ENCODE results near the gene PAPPA2. TPM values are rescaled to one million over a fixed set of nuclear protein-coding genes. Genes with fewer than 3 reads are reported as not detected.
"Not testable (repeated sequence)": the region's sequence is repeated elsewhere in the genome, so short reads cannot be mapped to it uniquely, and the experiment has no call there.

PAPPA2 gene
- 1 to 10 TPM in 2 of 4 donors, under 1 TPM in 1, not detected in 1; 0.55 to 3.3 (median 2.2) TPM for total RNA-seq

- no peak within 1 kb of the TSS for H3K27ac ChIP-seq
- WGBS, 2 donors (ENCODE audit: low coverage in 1 of 2), result 83% methylated on average over 3 to 6 of the region's 6 CpGs
- intact Hi-C loops (cut with DNase I; ENCODE audit: low total_unique reads), result no loop called here
- no peak for TF ChIP-seq POLR2A (IDR thresholded peaks at IDR 0.05)
- TF ChIP-seq POLR2AphosphoS5 (IDR thresholded peaks at IDR 0.05), result no peak
- TF ChIP-seq, protein P1, sequence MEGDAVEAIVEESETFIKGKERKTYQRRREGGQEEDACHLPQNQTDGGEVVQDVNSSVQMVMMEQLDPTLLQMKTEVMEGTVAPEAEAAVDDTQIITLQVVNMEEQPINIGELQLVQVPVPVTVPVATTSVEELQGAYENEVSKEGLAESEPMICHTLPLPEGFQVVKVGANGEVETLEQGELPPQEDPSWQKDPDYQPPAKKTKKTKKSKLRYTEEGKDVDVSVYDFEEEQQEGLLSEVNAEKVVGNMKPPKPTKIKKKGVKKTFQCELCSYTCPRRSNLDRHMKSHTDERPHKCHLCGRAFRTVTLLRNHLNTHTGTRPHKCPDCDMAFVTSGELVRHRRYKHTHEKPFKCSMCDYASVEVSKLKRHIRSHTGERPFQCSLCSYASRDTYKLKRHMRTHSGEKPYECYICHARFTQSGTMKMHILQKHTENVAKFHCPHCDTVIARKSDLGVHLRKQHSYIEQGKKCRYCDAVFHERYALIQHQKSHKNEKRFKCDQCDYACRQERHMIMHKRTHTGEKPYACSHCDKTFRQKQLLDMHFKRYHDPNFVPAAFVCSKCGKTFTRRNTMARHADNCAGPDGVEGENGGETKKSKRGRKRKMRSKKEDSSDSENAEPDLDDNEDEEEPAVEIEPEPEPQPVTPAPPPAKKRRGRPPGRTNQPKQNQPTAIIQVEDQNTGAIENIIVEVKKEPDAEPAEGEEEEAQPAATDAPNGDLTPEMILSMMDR (IDR thresholded peaks at IDR 0.05), result no peak
- no peak for TF ChIP-seq EP300 (IDR thresholded peaks at IDR 0.05; ENCODE audit: low read depth)
- H3K27me3 ChIP-seq, result no peaks in the 10 kb centered on the region
- no peaks in the 10 kb centered on the region for H3K9me3 ChIP-seq
- no peak within 1 kb of the TSS for H3K4me3 ChIP-seq
- in situ Hi-C loops (cut with MboI; ENCODE audit: low pct_ligation_motif_present in 1 of 4, low pct_unique_long_range_greater_than_20kb in 1 of 4, low sequenced_read_pairs in 3 of 4), result no loop called here
- no peak for DNase-seq
- no peaks in the 10 kb centered on the region for H3K36me3 ChIP-seq
- H3K4me1 ChIP-seq, result no peaks in the 10 kb centered on the region
Observed at GRCh38 chr1:176462674-176463378, at the start of gene PAPPA2. TSS of gene PAPPA2 (plus strand) at chr1:176463175. CDS start at chr1:176556323, 93,148 bp downstream.

GRCh38 chr1:176416777-176417176, 46.2 kb upstream of the PAPPA2 start:
- intact Hi-C loops (cut with DNase I; ENCODE audit: low total_unique reads), result no loop called here
- Histone ChIP-seq H3K27ac (no peak overlapping the region), H3K27me3 (no peaks in the 10 kb centered on the region), H3K4me3 (no peak overlapping the region), H3K4me1 (no peaks in the 10 kb centered on the region), H3K9me3 (no peaks in the 10 kb centered on the region), H3K36me3 (no peaks in the 10 kb centered on the region)
- WGBS, 2 donors (ENCODE audit: low coverage in 1 of 2), result 54% methylated on average over 6 of the region's 6 CpGs; no CpG with 5 or more reads in 1 of the 2 donors
- no peak for DNase-seq
- TF ChIP-seq, protein P1 (IDR thresholded peaks at IDR 0.05), result no peak
- TF ChIP-seq POLR2A (IDR thresholded peaks at IDR 0.05) (no peak), EP300 (IDR thresholded peaks at IDR 0.05; ENCODE audit: low read depth) (no peak), POLR2AphosphoS5 (IDR thresholded peaks at IDR 0.05) (no peak)
- in situ Hi-C loops (cut with MboI; ENCODE audit: low pct_ligation_motif_present in 1 of 4, low pct_unique_long_range_greater_than_20kb in 1 of 4, low sequenced_read_pairs in 3 of 4), result no loop called here

GRCh38 chr1:176419608-176420007, 43.4 kb upstream of the PAPPA2 start:
- H3K27ac ChIP-seq; intact Hi-C loops (cut with DNase I; ENCODE audit: low total_unique reads); H3K9me3 ChIP-seq; H3K4me1 ChIP-seq; H3K36me3 ChIP-seq; in situ Hi-C loops (cut with MboI; ENCODE audit: low pct_ligation_motif_present in 1 of 4, low pct_unique_long_range_greater_than_20kb in 1 of 4, low sequenced_read_pairs in 3 of 4); H3K27me3 ChIP-seq; H3K4me3 ChIP-seq; DNase-seq: not testable (repeated sequence)
- 75 to 77% methylated on average over 1 of the region's 1 CpG for WGBS, 2 donors (ENCODE audit: low coverage in 1 of 2)

DNA sequence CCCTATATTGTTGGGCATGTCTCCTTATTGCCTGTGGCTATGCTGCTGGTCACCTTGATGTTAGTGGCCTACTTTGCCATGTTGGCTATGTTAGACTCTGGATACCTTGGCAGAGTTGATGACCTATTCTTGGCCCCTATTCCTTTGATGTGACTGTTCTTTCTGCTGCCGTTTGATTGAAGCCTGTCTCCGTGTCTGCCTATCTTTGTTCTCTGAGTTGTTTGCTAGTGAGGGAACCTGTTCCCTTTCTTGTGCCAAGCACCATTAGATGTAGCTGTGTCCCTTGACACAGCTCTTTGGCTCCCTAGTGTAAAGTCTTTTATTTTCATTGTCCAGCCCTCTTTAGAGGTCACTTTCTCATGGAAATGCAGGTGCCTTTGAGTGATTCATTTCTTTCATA, 28.7 kb upstream of the PAPPA2 start:
- no peak overlapping the region for H3K27ac ChIP-seq
- H3K27me3 ChIP-seq, result no peaks in the 10 kb centered on the region
- intact Hi-C loops (cut with DNase I; ENCODE audit: low total_unique reads), result no loop called here
- TF ChIP-seq POLR2AphosphoS5 (IDR thresholded peaks at IDR 0.05) (no peak), POLR2A (IDR thresholded peaks at IDR 0.05) (no peak), EP300 (IDR thresholded peaks at IDR 0.05; ENCODE audit: low read depth) (no peak)
- TF ChIP-seq, protein P1 (IDR thresholded peaks at IDR 0.05), result no peak
- no peaks in the 10 kb centered on the region for H3K9me3 ChIP-seq
- no peak overlapping the region for H3K4me3 ChIP-seq
- no peak for DNase-seq
- in situ Hi-C loops (cut with MboI; ENCODE audit: low pct_ligation_motif_present in 1 of 4, low pct_unique_long_range_greater_than_20kb in 1 of 4, low sequenced_read_pairs in 3 of 4), result no loop called here
- H3K36me3 ChIP-seq, result no peaks in the 10 kb centered on the region
- 79 to 80% methylated on average over 2 of the region's 2 CpGs for WGBS, 2 donors (ENCODE audit: low coverage in 1 of 2)
- no peaks in the 10 kb centered on the region for H3K4me1 ChIP-seq

DNA sequence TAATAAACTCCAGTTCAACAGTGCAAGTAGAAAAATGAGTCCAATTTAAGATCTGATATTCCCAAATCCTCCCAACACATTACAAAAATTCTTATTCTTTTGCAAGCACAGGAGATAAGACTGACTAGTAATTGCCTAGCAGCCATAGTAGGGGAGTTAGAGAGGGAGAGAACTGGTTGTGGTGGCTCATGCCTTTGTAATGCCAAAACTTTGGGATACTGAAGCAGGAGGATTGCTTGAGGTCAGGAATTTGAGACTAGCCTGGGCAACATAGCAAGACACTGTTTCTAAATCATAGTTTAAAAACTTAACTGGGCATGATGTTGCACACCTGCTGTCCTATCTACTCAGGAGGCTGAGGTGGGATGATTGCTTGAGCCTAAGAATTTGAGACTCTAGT, 26.7 kb upstream of the PAPPA2 start:
- H3K9me3 ChIP-seq, result no peaks in the 10 kb centered on the region
- H3K4me3 ChIP-seq, result no peak overlapping the region
- H3K27ac ChIP-seq, result no peak overlapping the region
- no peaks in the 10 kb centered on the region for H3K4me1 ChIP-seq
- no peaks in the 10 kb centered on the region for H3K27me3 ChIP-seq
- no peaks in the 10 kb centered on the region for H3K36me3 ChIP-seq
- intact Hi-C loops (cut with DNase I; ENCODE audit: low total_unique reads), result no loop called here
- in situ Hi-C loops (cut with MboI; ENCODE audit: low pct_ligation_motif_present in 1 of 4, low pct_unique_long_range_greater_than_20kb in 1 of 4, low sequenced_read_pairs in 3 of 4), result no loop called here
- no peak for DNase-seq
- TF ChIP-seq, protein P1 (IDR thresholded peaks at IDR 0.05), result no peak
- TF ChIP-seq POLR2AphosphoS5 (IDR thresholded peaks at IDR 0.05) (no peak), EP300 (IDR thresholded peaks at IDR 0.05; ENCODE audit: low read depth) (no peak), POLR2A (IDR thresholded peaks at IDR 0.05) (no peak)

Data from transverse colon (tissue), 4 donors.